DND-41 (cell line): ENCODE results near the gene NFATC3.

Experiments
- CTCF ChIP-seq: IDR thresholded peaks from 2 replicates; pipeline ENCODE4 v1.5.1; 2012; ENCODE audit warnings: borderline replicate concordance, low read length, moderate library complexity, mild to moderate bottlenecking; ENCODE audit not compliant: poor library complexity, severe bottlenecking; ENCODE audit errors: extremely low read depth
- EZH2 ChIP-seq: IDR thresholded peaks from 3 replicates; pipeline ENCODE4 v1.6.1; 2012; ENCODE audit warnings: borderline replicate concordance, low read depth, mild to moderate bottlenecking, moderate library complexity, low read length, inconsistent platforms; ENCODE audit not compliant: severe bottlenecking

DNA sequence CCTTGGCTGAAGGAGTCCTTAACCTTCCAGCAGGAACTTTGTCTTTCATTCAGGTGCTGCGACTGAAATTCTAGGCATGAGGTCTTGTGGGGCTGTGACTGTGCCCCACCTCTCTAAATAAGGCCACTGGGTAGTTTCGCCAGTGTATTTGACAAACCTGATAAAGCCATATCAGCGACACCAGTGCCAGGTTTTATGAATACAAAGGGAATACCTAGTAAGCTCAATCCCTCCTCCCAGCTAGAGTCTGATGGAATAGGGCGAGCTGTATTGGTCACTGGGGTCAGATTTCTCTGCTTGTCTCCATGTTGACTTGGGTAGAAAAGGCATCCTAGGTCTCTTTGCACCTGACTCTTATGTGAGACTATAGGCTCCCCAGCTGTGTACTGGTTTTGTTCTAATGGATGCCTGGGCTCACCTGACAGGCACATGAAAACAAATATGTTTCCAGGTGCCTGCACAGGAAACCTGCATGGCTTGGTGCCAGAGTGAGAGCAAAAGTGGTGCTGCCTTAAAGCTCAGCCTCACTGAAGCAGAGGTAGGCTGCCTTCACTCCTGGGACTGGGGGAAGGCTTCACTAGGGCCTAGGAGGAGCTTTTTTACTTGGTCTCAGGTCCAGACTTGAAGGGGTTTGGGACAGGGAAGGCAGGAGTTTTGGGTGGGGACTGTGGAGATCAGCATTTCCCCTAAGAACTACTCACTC lies 187.5 kb downstream of the NFATC3 start:
- TF ChIP-seq CTCF (no peak), EZH2 (no peak)
